Muscle layer of duodenum (tissue), 2 donors: Measurements from ENCODE around the gene GPR84.

Experiments
- H3K27ac ChIP-seq: one replicate; pipeline ENCODE4 v1.7.0; 2013; ENCODE audit warnings: mild to moderate bottlenecking, low read length
- H3K27me3 ChIP-seq: one replicate; pipeline ENCODE4 v1.7.0; 2013; ENCODE audit warnings: low read depth, mild to moderate bottlenecking, control low read depth, low read length
- H3K36me3 ChIP-seq, 2 donors: one replicate each; pipeline ENCODE4 v1.7.0; 2013; ENCODE audit warnings: low read length in 2 of 2, control low read depth in 1 of 2, mild to moderate bottlenecking in 1 of 2; ENCODE audit not compliant: insufficient read depth in 2 of 2, control insufficient read depth in 1 of 2
- H3K4me1 ChIP-seq, 2 donors: one replicate each; pipeline ENCODE4 v1.7.0; 2013; ENCODE audit warnings: low read length in 2 of 2, mild to moderate bottlenecking in 2 of 2, control low read depth in 1 of 2, moderate library complexity in 1 of 2; ENCODE audit not compliant: insufficient read depth in 2 of 2, control insufficient read depth in 1 of 2
- H3K4me3 ChIP-seq, 2 donors: one replicate each; pipeline ENCODE4 v1.7.0; 2013; ENCODE audit warnings: low read length in 2 of 2, low read depth in 1 of 2, mild to moderate bottlenecking in 1 of 2
- H3K9me3 ChIP-seq, 2 donors: one replicate each; pipeline ENCODE4 v1.7.0; 2013; ENCODE audit warnings: low read length in 2 of 2, control low read depth in 1 of 2, mild to moderate bottlenecking in 1 of 2; ENCODE audit not compliant: control insufficient read depth in 1 of 2
- donor health status: healthy.

GPR84 gene

DNA sequence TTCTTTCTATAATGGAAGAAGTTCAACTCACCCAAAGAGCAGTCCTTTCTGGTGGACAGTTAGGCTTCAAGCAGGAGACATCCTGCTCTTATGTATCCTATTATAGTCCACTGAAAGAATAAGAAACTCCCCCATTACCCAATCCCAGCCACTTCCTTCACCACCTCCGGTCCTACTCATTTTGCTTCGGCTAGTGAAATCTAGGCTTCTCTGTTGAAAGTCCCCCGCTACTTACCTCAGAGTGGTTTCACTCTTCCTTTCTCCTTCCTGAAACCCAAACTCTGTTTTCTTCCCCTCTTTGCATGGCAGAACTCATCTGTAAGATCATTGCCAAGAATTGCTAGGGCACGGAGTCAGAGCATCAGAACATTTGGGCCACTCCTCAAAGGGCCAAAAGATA lies at the start of gene GPR84:
Gene GPR84 (minus strand): TSS at position 74 of the 400 bp plus-strand sequence. CDS start 635 bp downstream, outside the sequence.
- H3K27ac ChIP-seq = no peak within 1 kb of the TSS
- H3K27me3 ChIP-seq = no peaks in the 10 kb centered on the region
- peaks cover 3 to 18% of the 10 kb centered on the region in 2 donors for H3K4me1 ChIP-seq
- H3K4me3 ChIP-seq = no peak within 1 kb of the TSS
- no peaks in the 10 kb centered on the region for H3K36me3 ChIP-seq
- no peaks in the 10 kb centered on the region for H3K9me3 ChIP-seq

DNA sequence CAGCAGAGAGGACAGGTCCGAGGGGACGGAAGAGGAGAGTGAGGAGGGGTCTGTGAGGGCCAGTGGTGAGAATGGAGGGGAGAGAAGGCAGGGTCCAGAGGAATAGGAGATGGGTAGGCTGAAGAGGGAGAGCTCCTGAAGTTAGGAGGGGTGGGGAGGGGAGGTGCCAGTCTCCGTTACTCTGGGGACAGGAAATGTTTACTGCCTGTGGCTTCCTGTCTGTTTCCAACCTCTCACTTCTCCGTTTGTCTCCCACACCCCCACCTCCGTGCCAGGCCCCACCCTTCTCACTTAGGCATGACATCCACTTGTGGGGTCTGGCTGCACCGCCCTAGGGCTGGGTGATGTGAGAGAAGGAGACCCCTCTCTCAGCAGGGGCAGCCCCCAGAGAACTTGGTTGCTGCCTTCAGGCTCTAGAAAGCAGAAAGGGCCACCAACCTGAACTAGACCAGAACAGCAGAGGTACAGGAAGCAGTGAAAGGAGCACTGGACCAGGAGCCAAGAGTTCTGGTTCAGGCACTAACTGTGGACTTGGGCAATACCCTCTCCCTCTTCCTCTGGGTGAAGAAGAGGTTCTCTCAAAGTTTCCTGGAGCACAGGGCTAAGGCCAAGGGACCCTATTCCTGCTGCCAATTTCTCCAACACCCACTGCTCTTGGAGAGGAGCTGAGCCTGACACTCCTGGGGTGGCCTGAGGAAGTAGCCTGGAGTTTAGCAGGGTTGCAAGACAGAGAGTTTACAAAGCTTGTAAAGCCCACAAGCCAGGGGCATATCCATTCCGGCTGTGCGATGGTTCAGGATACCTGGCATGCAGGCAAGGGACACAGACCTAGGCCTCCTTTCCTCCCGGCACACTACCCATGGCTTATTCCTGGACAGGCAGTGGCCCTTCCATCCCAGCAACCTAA lies 49.3 kb upstream of the GPR84 start:
- Histone ChIP-seq H3K27ac (peak overlapping the region; percentile 88), H3K27me3 (no peaks in the 10 kb centered on the region), H3K4me3 (peak overlapping the region; percentile 43 to 51), H3K36me3 (peaks cover 19 to 44% of the 10 kb centered on the region in 2 donors), H3K4me1 (peaks cover 3 to 66% of the 10 kb centered on the region in 2 donors), H3K9me3 (no peaks in the 10 kb centered on the region)

DNA sequence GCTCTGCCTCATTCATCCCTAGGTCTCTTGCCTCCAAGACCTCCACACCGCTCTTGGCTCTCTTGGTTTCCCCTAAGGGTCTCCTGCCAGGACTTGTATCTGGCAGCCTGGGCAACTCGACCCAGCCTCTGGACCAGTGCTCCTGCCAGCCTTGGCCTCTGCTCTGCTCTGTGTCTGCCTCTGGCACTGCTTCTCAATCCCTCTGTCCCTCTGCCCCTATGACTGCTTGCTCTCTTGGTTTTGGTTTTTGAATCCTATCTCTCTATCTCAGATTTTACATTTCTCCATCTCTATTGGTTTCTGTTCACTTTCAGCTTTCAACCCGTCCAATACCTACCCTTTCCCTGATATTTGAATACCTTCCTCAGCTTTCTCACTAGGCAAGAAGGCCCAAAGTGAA lies 48.5 kb upstream of the GPR84 start:
- Histone ChIP-seq H3K36me3 (peaks cover 19 to 45% of the 10 kb centered on the region in 2 donors), H3K27me3 (no peaks in the 10 kb centered on the region), H3K4me3 (peak overlapping the region; percentile 43 to 51), H3K9me3 (no peaks in the 10 kb centered on the region), H3K4me1 (peaks cover 3 to 69% of the 10 kb centered on the region in 2 donors), H3K27ac (peak overlapping the region; percentile 88)

DNA sequence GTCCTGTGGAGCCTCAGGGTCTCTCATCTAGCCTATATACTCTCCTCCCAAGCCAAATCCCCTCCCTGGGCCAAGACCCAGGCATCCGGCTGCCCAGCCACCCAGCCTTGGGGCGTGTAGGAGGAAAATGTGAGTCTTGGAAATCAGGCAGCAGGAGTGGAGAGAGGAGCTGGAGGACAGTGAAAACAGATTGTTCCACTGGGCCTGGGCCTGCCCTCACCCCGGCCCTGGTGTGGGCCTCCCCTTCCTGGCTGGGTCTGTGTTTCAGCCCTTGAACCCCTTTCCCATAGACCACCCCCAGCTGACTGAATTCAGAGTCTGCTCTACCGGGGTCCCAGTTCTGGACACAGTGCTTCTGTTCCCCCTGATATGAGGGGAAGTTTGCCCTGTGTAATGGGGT lies 48.1 kb upstream of the GPR84 start:
- Histone ChIP-seq H3K36me3 (peaks cover 24 to 48% of the 10 kb centered on the region in 2 donors), H3K27ac (peak overlapping the region; percentile 88), H3K9me3 (no peaks in the 10 kb centered on the region), H3K4me1 (peaks cover 3 to 74% of the 10 kb centered on the region in 2 donors), H3K27me3 (no peaks in the 10 kb centered on the region), H3K4me3 (peak overlapping the region; percentile 43 to 51)

DNA sequence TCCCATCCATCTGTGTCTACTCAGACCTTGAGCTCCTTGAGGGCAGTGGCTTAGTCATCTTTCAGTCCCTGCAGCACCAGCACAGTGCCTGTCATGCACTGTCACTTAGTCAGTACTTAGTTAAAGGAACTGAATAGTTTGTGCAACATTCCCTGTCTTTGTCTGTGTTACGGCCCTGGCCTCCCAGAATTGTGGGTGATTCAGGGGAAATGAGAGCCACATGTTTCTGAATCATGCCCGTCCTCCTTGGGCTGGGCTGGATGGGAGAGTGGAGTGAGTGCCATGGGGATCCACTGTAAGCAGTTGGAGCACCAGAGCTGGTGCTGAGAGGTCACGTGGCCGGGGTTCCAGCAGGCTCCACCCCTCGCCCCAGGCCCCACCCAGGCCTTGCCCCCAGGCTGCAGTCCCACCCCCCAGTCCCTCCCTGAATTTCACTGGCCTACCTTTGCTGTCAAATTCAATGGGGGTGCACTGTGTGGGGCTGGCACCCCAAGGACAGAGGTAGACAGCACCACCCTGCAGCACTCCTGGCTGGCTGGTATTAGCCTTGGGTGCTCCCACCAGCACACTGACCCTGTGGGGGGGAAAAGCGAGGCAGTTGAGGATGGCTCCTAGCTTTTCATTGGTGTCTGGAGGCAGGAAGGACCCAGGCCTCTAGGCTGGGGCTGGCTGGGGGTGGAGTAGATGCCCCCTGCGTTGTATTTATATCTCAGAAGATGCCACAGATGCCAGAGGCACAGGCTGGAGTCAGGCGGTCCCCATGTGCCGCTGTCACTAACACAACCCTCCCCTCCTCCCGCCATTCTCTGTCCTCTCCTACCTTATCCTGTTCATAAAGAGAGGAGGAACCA lies 47.3 kb upstream of the GPR84 start:
- H3K4me1 ChIP-seq = peaks cover 3 to 68% of the 10 kb centered on the region in 2 donors
- H3K36me3 ChIP-seq = peaks cover 31 to 51% of the 10 kb centered on the region in 2 donors
- H3K27ac ChIP-seq = peak overlapping the region; percentile 88
- H3K4me3 ChIP-seq = peak overlapping the region in 1 of 2 donors; percentile 51
- H3K9me3 ChIP-seq = no peaks in the 10 kb centered on the region
- H3K27me3 ChIP-seq = no peaks in the 10 kb centered on the region

DNA sequence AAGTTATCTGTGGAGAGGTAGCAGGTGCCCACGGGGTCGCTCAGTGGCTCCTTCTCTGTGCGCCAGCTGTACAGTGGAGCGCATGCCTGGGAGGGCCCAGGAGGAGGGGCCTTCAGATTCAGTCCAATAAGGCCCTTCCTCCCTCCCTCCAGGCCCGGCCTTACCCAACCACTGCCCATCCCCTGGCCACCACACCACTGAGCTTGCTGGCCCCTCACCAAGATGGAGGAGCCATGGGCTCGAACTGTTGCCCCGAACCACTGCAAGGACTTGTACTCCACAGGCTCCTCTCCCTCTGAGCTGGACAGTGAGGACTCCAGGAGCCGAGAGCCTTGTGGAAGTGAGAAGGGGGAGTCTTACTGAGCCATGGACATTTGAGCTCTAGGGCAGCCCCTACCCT lies 45.0 kb upstream of the GPR84 start:
- Histone ChIP-seq H3K4me3 (no peak overlapping the region), H3K27ac (no peak overlapping the region), H3K4me1 (peaks cover 3 to 59% of the 10 kb centered on the region in 2 donors), H3K36me3 (peaks cover 53 to 74% of the 10 kb centered on the region in 2 donors), H3K27me3 (no peaks in the 10 kb centered on the region), H3K9me3 (no peaks in the 10 kb centered on the region)

DNA sequence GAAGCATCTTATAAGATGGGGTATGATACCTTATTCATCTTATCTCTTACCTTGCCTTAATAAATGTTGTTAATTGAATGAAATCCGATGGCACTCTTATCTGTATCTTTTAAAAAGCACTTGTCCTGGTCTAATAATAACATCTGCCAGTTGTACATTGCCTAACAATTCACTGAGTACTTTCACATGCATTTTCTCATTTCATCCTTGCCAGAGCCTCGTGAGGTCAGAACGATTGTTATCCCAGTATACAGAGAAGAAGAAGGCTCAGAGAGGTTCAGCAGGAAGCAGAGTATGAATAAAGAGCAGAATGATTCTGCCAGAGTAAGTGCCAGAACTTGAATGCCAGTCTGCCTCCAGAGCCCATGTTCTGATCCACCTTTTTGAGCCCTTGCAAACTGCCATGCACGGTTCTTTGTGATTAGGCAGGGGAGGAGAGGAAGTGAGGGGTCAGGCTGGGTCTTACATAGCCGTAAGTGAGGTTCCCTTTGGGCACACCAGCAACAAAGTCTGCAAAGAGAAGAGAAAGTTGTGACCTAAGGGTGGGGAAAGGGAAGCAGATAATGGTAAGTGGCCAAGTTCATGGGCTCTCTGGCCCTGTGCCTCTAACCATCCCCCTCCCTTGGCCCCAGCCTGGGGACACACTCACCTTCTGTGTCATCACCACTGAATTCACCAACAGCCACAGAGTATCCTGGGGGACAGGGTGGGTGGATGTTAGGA lies 43.1 kb upstream of the GPR84 start:
- no peak overlapping the region for H3K4me3 ChIP-seq
- H3K27ac ChIP-seq = no peak overlapping the region
- H3K9me3 ChIP-seq = no peaks in the 10 kb centered on the region
- H3K36me3 ChIP-seq = peaks cover 64 to 88% of the 10 kb centered on the region in 2 donors
- H3K4me1 ChIP-seq = peaks cover 3 to 39% of the 10 kb centered on the region in 2 donors
- H3K27me3 ChIP-seq = no peaks in the 10 kb centered on the region

DNA sequence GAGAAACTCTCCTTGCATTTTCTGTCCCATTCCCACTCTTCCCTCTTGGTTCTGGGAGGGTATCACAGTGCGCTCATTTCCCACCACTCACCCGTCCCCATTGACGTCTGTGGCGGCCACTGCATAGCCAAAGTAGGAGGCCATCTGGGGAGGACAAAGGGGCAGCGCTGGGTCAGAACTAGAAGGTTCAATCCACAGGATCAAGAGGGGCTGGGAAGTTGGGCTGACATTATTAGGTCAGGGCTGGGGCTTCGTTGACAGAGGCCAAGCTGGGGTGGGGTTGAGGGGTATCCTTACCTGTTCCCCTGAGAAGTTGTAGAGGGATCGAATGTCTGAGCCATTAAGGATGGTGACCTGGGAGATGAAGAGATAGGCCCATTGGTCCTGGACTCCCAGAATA lies 41.3 kb upstream of the GPR84 start:
- Histone ChIP-seq H3K4me3 (no peak overlapping the region), H3K9me3 (no peaks in the 10 kb centered on the region), H3K4me1 (peaks cover 0 to 22% of the 10 kb centered on the region in 2 donors), H3K27ac (no peak overlapping the region), H3K36me3 (peaks cover 74 to 97% of the 10 kb centered on the region in 2 donors), H3K27me3 (no peaks in the 10 kb centered on the region)

DNA sequence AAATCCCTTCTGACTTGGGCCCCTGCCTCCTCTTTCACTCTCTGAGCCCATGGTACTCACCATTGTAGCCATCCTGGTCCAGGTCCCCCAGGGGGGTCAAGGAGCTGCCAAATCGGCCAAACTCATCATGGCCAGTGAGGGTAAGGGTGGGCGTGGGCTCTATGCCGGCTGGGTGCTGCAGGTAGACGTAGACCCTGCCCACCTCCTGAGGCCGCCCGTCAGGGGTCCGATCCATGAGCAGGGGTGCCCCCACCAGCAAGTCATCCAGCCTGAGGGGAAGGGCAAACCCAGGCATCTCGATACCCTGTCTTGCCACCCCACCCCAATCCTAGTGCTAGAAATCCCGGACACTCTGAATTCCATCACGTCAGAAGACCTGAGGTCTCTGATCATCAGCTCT lies 40.8 kb upstream of the GPR84 start:
- Histone ChIP-seq H3K4me3 (no peak overlapping the region), H3K36me3 (peaks cover 78 to 97% of the 10 kb centered on the region in 2 donors), H3K9me3 (no peaks in the 10 kb centered on the region), H3K27me3 (no peaks in the 10 kb centered on the region), H3K4me1 (peaks cover 0 to 22% of the 10 kb centered on the region in 2 donors), H3K27ac (no peak overlapping the region)

DNA sequence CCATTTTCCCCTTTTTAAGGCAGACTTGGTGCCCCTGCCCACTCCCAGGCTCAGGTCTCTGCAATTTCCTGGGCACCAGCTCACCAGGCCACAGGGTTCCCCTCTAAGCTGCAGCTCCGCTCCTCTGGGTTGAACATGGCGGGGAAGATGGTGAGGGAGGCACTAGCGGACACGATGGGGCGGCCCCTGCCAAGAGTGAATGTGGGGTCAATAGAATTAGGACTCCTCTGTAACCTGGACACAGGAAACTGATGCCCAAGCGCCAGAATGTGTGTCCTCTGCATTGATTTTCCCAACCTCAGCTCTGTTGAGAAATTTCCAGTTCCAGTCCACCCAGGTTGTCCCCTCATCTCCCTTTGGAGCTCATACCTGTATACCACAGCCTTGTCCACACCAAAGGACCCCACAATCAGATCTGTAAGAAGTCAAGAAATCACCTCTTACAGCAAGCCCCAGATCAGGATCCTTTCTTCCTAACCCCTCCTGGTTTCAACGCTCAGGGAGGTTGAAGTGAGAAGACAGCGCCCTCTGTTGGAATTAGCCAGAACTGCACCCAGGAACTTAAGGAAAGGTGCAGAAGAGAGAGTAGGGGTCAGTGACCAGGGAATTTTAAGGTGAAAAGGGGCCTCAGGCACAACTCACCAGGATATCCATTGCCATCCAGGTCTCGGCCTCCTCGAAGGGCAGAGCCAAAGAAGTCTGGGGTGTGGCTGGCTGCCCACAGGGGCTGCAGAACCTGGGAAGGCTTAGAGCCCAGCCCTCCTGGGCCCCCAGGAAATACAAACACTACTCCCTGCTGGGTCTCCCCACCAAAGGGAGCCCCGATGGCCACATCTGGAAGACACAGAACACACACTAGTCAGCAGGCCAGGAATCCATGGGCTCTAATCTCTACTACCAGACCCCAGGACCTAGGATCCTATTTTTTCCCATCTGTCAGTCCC lies 40.0 kb upstream of the GPR84 start:
- H3K36me3 ChIP-seq = peaks cover 83 to 98% of the 10 kb centered on the region in 2 donors
- no peaks in the 10 kb centered on the region for H3K27me3 ChIP-seq
- H3K9me3 ChIP-seq = no peaks in the 10 kb centered on the region
- H3K4me3 ChIP-seq = no peak overlapping the region
- H3K4me1 ChIP-seq = peaks cover 0 to 19% of the 10 kb centered on the region in 2 donors
- H3K27ac ChIP-seq = no peak overlapping the region
